NCI-H1417 (cell line): ENCODE measurements around the gene SLC43A2.

Experiments
- DNase-seq, 3 experiments: peaks; one replicate each; lab custom pipeline; 2025; lab: John Stamatoyannopoulos, UW

SLC43A2 gene

DNA sequence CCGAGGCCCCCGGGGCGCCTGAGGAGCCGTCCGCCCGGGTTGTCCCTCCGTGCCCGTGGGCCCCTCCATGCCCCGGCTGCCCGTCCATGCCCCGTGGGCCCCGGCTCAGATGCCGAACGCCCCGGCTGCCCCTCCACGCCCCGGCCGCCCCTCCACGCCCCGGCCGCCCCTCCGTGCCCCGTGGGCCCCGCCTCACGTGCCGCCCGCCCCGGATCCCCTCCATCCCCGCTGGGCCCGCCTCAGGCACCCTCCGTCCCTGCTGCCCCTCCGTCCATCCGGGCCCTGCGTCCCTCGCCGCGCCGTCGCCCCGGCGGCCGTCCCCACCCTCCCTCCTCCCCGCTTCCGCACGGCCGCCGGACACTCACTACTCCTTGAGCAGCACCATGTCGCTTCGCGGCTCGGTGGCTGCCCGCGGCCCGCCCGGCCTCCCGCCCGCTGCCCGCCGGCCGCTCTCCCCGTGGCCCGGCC is 66.4 kb downstream of the SLC43A2 start:
- DNase-seq: peak in 2 of 3 experiments; percentile 38 to 64

DNA sequence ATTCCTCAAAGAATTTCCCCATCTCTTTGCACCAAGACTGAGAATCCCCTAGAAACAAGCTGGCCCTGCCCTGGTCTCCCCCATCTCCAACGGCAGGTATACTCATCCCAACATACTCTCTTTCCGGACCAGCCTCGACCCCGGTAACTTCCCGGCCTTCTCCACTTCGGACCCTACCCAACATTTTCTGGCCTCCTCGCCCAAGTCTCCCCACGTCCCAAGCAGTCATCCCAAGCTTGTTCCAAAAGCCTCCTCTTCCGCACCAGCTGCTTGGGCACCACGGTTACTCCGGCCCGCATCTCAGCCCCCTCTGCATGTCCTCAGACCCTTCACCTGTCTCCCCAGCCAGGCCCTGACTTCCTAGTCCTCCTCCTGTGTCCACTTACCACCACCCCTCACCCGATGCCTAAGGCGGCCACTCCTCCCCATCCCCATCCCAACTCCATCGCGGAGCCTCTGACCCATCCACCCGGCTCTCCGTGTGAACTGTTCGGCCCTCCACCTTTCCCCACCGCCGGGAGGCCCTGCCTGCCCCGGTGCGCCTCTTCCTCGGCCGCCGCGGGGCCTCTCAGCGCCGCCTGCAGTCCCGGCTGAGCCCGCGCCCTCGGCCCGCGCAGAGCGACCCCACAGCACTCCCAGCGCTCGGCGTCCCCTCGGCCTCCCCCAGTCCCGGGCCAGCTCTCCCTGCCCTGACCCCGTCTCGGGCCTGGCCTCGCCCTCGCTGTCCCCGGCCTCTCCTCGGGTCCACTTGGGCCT is 67.0 kb downstream of the SLC43A2 start:
- peak in 2 of 3 experiments; percentile 4 to 15 for DNase-seq

DNA sequence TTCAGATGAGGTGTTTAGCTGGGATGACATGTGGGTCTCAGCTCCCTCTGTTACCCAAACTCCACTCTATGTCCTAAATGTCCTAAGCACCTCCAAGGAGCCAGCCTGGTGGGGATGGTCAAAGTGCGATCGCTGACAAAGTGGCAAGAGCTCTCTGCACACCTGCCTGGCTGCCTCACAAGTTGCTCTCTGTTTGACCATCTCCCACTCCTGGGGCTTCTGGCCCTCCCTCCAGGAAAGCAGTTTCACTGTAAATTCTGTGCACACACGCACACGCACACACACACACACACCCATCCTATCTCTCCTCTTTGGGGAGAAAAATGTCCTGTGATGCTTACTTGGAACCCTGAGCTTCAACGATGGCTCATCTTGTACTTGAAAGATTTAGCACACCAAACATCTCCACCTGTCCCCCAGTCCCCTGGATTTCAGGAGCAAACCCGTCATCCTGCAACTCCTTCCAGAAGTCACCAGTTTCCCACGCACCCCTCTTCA is 67.7 kb downstream of the SLC43A2 start:
- no peak for DNase-seq

DNA sequence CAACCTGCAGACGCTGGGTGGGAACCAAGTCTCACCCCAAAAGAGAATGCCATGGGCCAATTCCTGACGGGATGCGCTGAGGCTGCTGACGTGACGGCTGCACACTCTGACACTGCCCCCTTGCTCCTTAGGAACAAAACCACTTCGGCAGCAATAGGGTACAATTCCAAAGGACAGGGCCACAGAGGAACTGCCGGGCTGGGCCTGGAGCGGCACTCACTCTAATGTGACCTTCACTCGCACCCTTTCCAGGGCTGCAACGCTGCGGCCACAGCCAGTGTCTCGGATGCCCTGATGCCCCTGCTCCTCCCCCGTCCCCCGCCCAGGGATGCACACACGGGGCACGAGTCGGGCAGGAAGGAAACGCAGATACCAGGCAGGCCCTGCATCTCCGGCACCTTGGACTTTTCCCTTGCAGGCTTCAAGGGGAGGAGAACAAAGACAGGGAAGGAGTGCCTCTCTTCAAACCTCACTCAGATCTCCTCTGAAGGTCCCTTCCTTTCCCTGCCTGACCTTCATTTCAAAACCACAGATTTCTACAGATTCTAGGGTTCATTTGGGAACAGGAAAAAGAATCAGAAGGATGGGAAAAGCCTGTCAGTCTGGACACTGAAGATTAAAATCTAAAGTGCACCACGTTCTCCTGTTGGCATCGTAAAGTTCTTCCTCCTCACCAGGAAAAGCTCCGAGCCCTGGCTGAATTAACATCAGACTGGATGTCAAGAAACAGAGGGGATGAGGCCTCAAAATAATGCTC is 68.4 kb downstream of the SLC43A2 start:
- no peak for DNase-seq

- DNase-seq: no peak
These were observed 69.3 kb downstream of the SLC43A2 start for GRCh38 chr17:1559047-1560043.

DNA sequence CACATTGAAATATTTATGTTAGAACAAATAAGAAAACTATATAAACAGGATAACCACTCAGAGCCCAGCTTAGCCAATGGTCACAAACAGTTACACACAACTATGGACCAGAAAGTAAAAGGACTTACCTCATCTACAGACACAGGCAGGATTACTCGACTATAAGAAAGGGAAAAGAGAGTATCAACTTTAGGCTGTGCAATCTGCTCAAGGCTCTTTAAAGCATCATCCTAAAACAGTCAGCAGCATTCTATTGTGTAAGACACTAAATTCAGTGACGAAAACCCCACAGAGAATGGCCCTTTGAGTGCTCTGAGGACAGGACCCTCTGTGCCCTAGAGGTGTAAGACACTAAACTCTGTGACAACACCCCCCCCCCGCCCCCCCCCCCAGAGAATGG is 70.2 kb downstream of the SLC43A2 start:
- DNase-seq: no peak

- no peak for DNase-seq
These were observed 71.1 kb downstream of the SLC43A2 start for GRCh38 chr17:1557355-1558095.

- no peak for DNase-seq
These were observed 72.8 kb downstream of the SLC43A2 start for GRCh38 chr17:1555651-1556471.

DNA sequence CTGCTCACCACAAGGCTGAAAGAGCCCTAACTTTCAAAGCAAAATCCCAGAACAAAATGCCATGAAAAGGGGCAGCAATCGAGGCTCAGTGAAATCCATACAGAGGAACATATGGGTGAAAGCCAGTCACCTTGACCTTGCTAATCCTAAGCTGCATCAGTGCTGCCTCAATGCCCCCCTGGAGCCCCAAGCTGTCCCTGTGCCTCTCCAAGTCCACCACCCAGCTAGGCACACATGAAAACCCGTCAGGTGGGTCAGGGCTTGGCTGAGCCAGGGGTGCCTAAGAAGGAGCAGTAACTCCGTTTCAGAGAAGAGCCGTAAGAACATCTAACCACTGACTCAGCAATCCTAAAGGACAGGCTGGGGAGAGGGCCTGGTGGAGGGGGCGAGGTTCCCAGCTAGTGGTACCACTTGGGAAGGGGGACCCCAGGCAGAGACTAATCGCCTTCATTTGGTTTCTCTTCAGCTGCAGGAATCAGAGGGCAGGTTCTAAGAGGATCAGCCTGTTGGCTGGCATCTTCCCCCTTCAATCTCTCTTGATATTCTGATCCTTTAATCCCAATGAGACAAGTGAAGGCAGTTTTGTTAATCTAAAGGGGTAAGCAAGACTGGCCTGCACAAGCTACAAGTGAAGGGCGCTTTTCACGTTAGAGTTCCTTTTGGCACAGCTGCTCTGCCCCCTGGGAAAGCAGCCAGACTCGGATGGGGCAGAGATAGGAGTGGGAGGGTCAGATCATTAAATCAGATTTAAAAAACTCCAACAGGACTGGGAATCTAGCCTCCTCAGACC is 73.7 kb downstream of the SLC43A2 start:
- no peak for DNase-seq

- DNase-seq: no peak
These were observed 75.0 kb downstream of the SLC43A2 start for GRCh38 chr17:1553354-1554266.

- DNase-seq: no peak
These were observed 75.7 kb downstream of the SLC43A2 start for GRCh38 chr17:1552932-1553331.

- no peak for DNase-seq
These were observed 76.9 kb downstream of the SLC43A2 start for GRCh38 chr17:1551741-1552140.

- DNase-seq: no peak
These were observed 80.6 kb downstream of the SLC43A2 start for GRCh38 chr17:1548032-1548431.

GRCh38 chr17:1546292-1546922 is 82.2 kb downstream of the SLC43A2 start:
- no peak for DNase-seq

DNA sequence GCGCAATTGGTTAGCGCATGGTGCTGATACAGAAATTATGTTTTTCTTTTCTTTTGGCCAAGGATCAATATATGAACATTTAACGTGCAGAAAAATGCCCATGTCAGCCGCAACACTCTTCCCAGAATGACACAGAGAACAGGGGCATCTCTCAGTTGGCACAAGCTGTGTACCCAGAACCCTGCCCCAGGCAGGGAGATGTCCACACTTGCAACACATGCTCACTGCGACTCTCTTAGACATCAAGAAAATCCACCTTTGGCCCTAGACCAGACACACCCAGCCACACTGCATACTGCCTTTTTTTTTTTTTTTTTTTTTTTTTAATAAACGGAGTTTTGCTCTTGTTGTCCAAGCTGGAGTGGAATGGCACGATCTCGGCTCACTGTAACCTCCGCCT is 83.0 kb downstream of the SLC43A2 start:
- DNase-seq: no peak

GRCh38 chr17:1542316-1542715 is 86.3 kb downstream of the SLC43A2 start:
- DNase-seq: no peak

DNA sequence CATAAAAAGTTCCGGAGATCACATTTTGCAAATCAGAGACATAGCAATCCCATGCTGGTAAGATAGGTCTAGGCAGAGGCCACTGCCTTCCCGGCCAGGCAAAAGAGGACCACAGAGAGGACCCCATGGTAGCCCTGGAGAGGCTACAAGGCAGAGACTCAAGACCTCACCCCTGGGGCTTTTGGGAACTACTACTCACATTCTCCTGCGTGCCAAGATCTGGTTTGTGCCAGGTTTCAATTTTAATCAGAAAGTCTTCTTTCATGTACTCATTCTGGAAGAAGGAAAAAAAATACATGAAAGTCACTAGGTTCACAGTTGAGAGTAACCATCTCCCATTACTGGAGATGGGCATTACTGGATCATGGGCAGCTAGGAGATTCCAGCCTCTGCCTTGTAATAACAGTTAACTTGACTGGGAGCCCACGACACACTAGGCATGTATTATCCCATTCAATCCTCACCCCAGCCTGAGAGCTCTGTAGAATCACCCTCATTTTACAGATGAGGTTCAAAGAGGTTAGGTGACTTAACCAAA is 87.2 kb downstream of the SLC43A2 start:
- DNase-seq: no peak

GRCh38 chr17:1539811-1540210 is 88.8 kb downstream of the SLC43A2 start:
- DNase-seq: no peak
